BJ (cell line): ENCODE data around the gene TSPYL1. TPM values are rescaled to one million over a fixed set of nuclear protein-coding genes. Genes with fewer than 3 reads are reported as not detected.

ENCODE experiments used
- CTCF ChIA-PET: fragments of 350-600 bp; formaldehyde crosslinking; extraction: SDS; loops from one replicate; lab custom pipeline; 2021; ENCODE audit warnings: antibody characterized with exemption, inconsistent platforms; lab: Yijun Ruan, JAX
- POLR2A ChIA-PET: fragments of 300-600 bp; sonication (Branson Sonifier 250); formaldehyde crosslinking; extraction: SDS; loops from one replicate; lab custom pipeline; 2021; ENCODE audit warnings: antibody characterized with exemption; lab: Charles Lee
- DNase-seq: peaks from one replicate; pipeline ENCODE4 v3.0.0-alpha.2; 2011; ENCODE audit warnings: low read depth
- H3K27me3 ChIP-seq: 2 replicates; pipeline ENCODE4 v1.6.0; 2011; ENCODE audit warnings: low read length; ENCODE audit not compliant: control insufficient read depth, insufficient read depth
- H3K36me3 ChIP-seq: 2 replicates; pipeline ENCODE4 v1.5.1; 2011; ENCODE audit warnings: low read length; ENCODE audit not compliant: control insufficient read depth, insufficient read depth
- H3K4me3 ChIP-seq: 2 replicates; pipeline ENCODE4 v1.5.1; 2011; ENCODE audit warnings: low read depth, mild to moderate bottlenecking, control low read depth, low read length
- CTCF ChIP-seq: IDR thresholded peaks from 2 replicates; pipeline ENCODE4 v1.5.1; 2011; ENCODE audit warnings: low read depth, mild to moderate bottlenecking, control low read depth, inconsistent platforms, low read length, moderate library complexity; ENCODE audit not compliant: insufficient read depth
- polyA plus RNA-seq: library from polyadenylated mRNA; depleted of rRNA; stranded (reverse); fragments of >200 nt; gene quantifications from 2 replicates; pipeline ENCODE4 v1.2.3, GENCODE V29; 2011

The TSPYL1 gene
- polyA plus RNA-seq, 1 experiment, result 31.9 TPM

GRCh38 chr6:116266803-116267202, 12.9 kb downstream of the TSPYL1 start:
- no peak for TF ChIP-seq CTCF

GRCh38 chr6:116265041-116265829, 14.5 kb downstream of the TSPYL1 start:
- POLR2A ChIA-PET, result no interaction called here
- H3K4me3 ChIP-seq, result no peak overlapping the region
- DNase-seq, result no peak
- no peaks in the 10 kb centered on the region for H3K36me3 ChIP-seq
- no peak for TF ChIP-seq CTCF
- CTCF ChIA-PET, result interaction anchor here (0.6 to 6.4 kb wide), 5 partner anchors 9 to 297 kb away, joined by 3 to 93 read pairs (median 3); partner anchors contain the start of gene TSPYL4
- no peaks in the 10 kb centered on the region for H3K27me3 ChIP-seq

More at GRCh38 chr6:116266803-116267202, 12.9 kb downstream of the TSPYL1 start:
- ChIA-PET CTCF (interaction anchor here (1.3 to 6.6 kb wide), 7 partner anchors 11 to 295 kb away, joined by 4 to 93 read pairs (median 43); partner anchors contain the start of genes CALHM5 and TSPYL4), POLR2A (no interaction called here)
- H3K27me3 ChIP-seq, result no peaks in the 10 kb centered on the region
- H3K4me3 ChIP-seq, result no peak overlapping the region
- no peaks in the 10 kb centered on the region for H3K36me3 ChIP-seq
- no peak for DNase-seq

GRCh38 chr6:116263353-116263752, 16.4 kb downstream of the TSPYL1 start:
- H3K4me3 ChIP-seq, result no peak overlapping the region
- CTCF ChIA-PET, result no interaction called here
- POLR2A ChIA-PET, result no interaction called here
- TF ChIP-seq CTCF, result no peak
- H3K27me3 ChIP-seq, result no peaks in the 10 kb centered on the region
- DNase-seq, result no peak
- no peaks in the 10 kb centered on the region for H3K36me3 ChIP-seq

GRCh38 chr6:116258520-116258919, 21.2 kb downstream of the TSPYL1 start:
- Histone ChIP-seq H3K4me3 (no peak overlapping the region), H3K27me3 (no peaks in the 10 kb centered on the region), H3K36me3 (no peaks in the 10 kb centered on the region)
- TF ChIP-seq CTCF, result no peak
- ChIA-PET CTCF (interaction anchor here (1.6 to 2.6 kb wide), 3 partner anchors 10 to 29 kb away, joined by 3 to 14 read pairs (median 5); no protein-coding TSS in a partner anchor), POLR2A (no interaction called here)
- DNase-seq, result no peak

- no peak for TF ChIP-seq CTCF
- POLR2A ChIA-PET, result no interaction called here
- DNase-seq, result no peak
- H3K36me3 ChIP-seq, result no peaks in the 10 kb centered on the region
- CTCF ChIA-PET, result interaction anchor here (0.8 to 1.8 kb wide), 2 partner anchors 8 to 304 kb away, joined by 3 to 4 read pairs; no protein-coding TSS in a partner anchor
- no peak overlapping the region for H3K4me3 ChIP-seq
- no peaks in the 10 kb centered on the region for H3K27me3 ChIP-seq
These were observed 23.0 kb downstream of the TSPYL1 start for GRCh38 chr6:116256694-116257093.
